ENCODE data around the gene HDAC1.

HDAC1 gene

DNA sequence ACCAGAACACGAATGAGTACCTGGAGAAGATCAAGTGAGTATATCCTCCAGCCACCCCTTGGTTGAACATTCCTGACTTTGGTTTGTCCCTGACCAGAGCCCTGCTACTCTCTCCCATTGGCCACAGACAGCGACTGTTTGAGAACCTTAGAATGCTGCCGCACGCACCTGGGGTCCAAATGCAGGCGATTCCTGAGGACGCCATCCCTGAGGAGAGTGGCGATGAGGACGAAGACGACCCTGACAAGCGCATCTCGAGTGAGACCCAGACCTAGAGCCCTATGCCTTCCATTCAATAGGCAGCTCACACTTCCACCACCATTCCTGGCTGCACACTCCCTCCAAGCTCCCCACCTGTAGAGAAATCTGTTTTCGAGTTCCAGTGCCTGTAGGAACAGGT, 39.7 kb downstream of the HDAC1 start:
- DNase-seq = no peak

DNA sequence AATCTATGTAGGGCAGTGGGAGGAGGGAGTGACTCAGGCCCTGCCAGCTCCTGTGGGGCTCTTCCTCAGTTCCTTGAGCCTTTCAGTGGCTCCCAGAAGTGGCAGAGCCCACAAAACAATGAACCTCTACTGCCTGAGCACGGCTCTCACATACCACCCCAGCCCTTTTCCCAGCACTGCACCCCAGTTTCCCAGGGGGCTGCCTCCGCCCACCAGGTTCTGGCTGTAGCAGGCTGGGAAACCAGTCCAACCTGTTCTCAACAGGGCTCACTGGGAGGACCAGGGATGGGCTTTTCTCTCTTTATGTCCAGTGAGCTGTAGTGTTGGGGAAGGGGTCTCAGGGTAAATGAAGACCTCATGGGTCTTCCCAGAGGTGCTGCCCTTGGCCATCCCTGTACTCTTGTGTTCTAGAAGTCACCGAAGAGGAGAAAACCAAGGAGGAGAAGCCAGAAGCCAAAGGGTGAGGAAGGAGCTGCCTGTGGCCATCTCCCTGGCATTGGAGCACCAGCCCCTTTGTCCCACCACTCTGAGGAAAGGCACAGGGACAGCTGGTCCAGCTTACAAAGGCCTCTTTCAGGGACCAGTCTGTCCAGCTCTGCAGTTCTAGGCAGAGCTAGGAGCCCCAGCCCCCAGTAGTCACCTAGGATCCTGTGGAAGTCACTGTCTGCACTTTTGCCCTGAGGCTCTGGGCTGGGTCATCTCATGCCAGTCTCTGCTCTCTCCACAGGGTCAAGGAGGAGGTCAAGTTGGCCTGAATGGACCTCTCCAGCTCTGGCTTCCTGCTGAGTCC, 40.6 kb downstream of the HDAC1 start:
- no peak for DNase-seq

- no peak for DNase-seq
Observed at GRCh38 chr1:32333251-32333963, 41.5 kb downstream of the HDAC1 start.

DNA sequence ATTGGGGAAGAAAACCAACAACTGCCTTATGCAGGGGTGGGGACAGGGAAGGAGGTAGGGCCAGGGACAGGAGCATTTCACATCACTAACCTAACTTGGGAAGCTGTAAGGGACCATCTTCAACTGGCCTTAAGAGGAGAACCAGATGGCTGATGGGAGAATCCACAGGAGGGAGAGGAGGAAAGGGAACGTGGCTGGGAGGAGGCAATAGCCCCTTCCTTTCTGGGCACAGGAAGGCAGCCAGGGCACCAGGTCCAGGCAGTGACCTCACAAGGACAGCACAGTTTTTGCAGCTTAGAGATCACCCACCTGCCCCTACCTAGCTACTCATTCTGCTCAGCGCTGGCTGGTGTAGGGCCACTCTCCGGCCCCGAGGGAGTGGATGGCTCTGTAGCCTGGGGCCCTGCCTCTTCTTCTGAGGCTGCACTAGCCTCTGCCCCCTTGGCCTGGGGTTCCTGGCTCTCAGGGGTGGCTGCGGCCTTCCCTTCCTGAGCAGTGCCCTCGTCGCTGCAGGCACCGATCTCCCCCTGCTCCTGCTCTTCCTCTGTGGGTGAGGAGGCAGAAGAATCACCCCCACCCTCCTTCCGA, 42.5 kb downstream of the HDAC1 start:
- no peak for DNase-seq

DNA sequence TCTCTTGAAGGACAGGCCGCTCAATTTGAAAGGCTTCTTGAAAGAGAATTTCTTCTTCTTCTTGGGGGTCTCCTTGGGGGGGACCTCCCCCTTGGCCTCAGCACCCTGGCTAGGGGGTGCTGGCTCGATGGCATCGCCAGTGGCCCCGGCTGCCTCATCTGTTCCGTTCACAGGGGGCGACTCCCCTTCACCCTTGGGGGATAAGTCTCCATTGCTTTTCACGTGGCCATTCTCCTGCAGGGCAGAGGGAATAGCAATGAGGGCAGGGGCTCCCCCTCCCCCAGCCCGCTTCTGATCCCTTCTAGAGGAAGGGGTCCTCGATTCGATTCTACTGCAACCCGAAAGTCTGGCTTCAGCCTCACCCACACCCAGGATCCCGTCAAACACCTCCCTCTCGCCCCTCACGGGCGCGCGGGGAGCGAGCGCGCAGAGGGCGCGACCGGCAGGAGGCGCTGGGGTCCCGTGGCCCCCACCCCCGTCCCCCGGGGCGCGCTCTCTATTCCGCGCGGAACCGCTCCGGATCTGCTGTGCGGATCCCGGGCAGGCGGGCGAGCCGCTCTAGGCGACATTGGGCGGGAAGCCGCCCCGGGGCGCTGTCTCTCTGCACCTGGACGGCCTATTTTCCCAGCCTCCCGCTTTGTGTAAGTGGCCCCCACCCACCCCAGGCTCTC, 43.1 kb downstream of the HDAC1 start:
- peak; percentile 68 for DNase-seq

DNA sequence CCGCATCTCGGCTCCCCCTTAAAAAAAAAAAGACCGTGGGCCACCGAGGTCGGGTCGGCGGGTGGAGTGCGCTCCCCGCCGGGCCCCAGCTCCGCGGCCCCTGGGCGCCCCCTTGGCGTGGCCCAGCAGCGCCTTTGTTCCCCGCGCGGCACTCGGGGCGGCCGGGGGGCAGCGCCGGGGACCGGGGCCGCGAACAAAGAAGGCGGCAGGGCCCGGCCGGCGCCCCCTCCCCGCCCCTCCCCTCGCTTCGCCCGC, 43.6 kb downstream of the HDAC1 start:
- DNase-seq = no peak

GRCh38 chr1:32335790-32336590, 44.1 kb downstream of the HDAC1 start, which contains the start of gene MARCKSL1:
Gene MARCKSL1 (minus strand): TSS chr1:32336233. CDS start chr1:32336033, 200 bp downstream.
- DNase-seq = peak; percentile 86

GRCh38 chr1:32336591-32336932, 44.7 kb downstream of the HDAC1 start:
- no peak for DNase-seq

- peak; percentile 55 for DNase-seq
Observed at GRCh38 chr1:32336963-32337675, 45.2 kb downstream of the HDAC1 start.

GRCh38 chr1:32337855-32338636, 46.2 kb downstream of the HDAC1 start:
- no peak for DNase-seq

- DNase-seq = no peak
Observed at GRCh38 chr1:32338637-32339145, 46.8 kb downstream of the HDAC1 start.

- peak; percentile 56 for DNase-seq
Observed at GRCh38 chr1:32339363-32339978, 47.6 kb downstream of the HDAC1 start.

DNA sequence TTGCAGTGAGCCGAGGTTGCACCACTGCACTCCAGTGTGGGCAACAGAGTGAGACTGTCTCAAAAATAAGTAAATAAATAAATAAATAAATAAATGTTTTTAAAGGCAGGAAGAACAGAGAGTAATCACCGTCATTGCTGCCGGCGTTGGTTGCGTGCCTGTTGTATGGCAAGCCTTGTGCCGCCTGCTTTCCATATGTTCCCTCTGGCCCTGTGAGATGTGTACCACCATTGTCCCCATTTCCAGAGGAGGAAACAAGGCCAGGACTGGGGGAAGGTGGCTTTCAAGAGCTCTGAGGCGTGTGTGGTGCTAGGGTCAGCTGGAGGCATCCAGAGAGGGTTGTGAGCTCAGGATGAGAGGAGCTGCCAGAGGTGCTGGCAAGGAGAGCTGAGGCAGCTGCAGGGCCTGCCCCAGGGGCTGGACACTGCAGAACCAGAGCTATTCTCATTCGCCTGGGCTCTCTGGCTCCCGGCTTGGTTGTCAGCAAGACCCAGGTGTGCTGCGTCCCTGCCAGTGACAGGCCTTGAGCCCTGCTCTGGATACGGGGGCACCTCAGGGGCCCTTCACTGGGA, 49.4 kb downstream of the HDAC1 start:
- DNase-seq = no peak

GRCh38 chr1:32341971-32342370, 50.1 kb downstream of the HDAC1 start:
- DNase-seq = no peak

DNA sequence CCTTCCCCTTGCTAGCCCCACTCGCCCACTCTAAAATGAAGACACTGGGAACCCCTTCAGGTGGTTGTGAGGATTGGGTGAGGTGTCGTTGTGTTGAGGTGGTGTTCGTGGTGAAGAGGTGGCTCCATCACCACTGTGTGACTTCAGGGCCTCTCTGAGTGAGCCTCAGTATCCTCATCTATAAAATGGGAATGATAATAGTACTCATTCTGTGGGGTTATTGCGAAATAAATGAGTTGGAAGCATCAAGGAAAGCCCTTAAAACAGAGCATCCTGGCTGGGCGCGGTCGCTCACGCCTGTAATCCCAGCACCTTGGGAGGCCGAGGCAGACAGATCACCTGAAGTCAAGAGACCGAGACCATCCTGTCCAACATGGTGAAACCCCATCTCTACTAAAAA, 50.8 kb downstream of the HDAC1 start:
- DNase-seq = no peak

- no peak for DNase-seq
Observed at GRCh38 chr1:32345289-32345827, 53.5 kb downstream of the HDAC1 start.

DNA sequence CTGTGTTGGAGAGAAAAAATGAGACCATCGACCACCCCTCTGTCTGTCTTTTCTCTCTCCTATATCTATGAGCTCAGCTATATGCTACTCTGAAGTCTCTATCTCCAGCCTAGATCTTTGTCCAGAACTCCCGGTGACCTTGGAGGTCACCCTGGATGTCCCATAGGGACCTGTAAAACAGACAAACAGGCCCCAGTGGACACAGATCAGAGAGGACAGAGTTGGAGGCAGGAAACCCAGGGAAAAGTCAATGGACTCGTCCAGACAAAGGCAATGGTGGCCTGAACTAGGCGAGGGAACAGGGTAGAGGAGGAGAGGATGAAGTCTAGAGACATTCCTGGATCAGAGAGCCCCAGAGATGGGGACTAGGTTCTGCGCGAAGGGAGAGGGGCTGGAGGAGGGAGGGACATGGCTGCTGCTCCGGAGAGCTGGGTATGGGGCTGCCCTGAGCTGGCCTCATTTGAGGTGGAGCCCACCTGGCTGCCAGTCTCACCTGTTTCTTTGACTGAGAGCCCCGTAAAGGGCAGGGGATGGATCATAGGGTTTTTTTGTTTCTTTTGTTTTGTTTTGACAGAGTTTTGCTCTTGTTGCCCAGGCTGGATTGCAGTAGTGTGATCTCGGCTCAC, 54.8 kb downstream of the HDAC1 start:
- DNase-seq = no peak

DNA sequence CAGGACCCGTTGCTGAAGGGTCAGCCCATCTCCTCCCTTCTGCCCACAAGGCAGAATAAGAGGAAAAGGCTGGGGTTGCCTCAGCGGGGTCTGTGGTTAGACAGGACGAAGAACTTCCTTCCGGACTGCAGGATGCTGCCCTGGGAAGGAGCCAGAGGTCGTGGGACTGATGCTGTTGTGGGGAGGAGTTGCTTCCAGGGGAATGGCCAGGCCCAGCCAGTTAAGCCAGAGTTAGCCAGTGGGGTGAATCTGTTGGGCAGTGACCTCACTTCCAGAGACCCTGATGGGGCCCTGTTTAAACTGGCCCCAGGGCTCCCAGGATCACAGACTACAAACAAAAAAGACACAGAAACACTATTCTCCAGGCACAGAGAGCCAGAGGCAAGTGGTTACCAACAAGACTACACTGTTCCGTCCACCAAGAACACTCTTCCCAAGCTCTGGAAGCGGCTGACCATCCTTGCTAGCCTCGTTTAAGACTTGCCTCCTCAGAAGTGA, 57.4 kb downstream of the HDAC1 start:
- DNase-seq = no peak

- DNase-seq = peak; percentile 83
Observed at GRCh38 chr1:32350785-32351398, 59.0 kb downstream of the HDAC1 start.

Measured in stimulated activated CD4-positive, alpha-beta T cell treated with anti-CD3 and anti-CD28 coated beads, Interleukin-4, amount 100 ng/mL, for 1 hour (primary cell).